Adrenal gland (tissue), 5 donors: ENCODE data around the gene FMNL3.

Experiments
- POLR2A ChIP-seq, 2 donors: fragments of 450-650 bp; IDR thresholded peaks; one replicate each; pipeline ENCODE4 v1.6.1; 2017; ENCODE audit warnings: antibody characterized with exemption in 2 of 2, mild to moderate bottlenecking in 2 of 2, moderate library complexity in 1 of 2
- TF ChIP-seq, protein P1 (sequence below), 6 experiments: fragments of 450-650 bp in 4 of 6; fragments of 200-600 bp in 2 of 6; sonication (generic) in 1 of 6; IDR thresholded peaks; 1 replicate in 5 of 6; 2 replicates in 1 of 6; pipeline versions ENCODE4 v1.5.1 to v1.8.0; 2016 to 2021; ENCODE audit warnings: antibody characterized with exemption in 6 of 6, mild to moderate bottlenecking in 2 of 6, moderate library complexity in 1 of 6
- donor health status: DM: no; HTN: no; CAD: no.

- no peak for TF ChIP-seq POLR2A (IDR thresholded peaks at IDR 0.05)
- TF ChIP-seq, protein P1, sequence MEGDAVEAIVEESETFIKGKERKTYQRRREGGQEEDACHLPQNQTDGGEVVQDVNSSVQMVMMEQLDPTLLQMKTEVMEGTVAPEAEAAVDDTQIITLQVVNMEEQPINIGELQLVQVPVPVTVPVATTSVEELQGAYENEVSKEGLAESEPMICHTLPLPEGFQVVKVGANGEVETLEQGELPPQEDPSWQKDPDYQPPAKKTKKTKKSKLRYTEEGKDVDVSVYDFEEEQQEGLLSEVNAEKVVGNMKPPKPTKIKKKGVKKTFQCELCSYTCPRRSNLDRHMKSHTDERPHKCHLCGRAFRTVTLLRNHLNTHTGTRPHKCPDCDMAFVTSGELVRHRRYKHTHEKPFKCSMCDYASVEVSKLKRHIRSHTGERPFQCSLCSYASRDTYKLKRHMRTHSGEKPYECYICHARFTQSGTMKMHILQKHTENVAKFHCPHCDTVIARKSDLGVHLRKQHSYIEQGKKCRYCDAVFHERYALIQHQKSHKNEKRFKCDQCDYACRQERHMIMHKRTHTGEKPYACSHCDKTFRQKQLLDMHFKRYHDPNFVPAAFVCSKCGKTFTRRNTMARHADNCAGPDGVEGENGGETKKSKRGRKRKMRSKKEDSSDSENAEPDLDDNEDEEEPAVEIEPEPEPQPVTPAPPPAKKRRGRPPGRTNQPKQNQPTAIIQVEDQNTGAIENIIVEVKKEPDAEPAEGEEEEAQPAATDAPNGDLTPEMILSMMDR (IDR thresholded peaks at IDR 0.05): no peak
These were observed 48.9 kb downstream of the FMNL3 start for GRCh38 chr12:49658276-49658675.
